Adrenal gland (tissue), 5 donors: ENCODE measurements around the gene TTYH2.

Source experiments
- POLR2A ChIP-seq, 2 donors: fragments of 450-650 bp; IDR thresholded peaks; one replicate each; pipeline ENCODE4 v1.6.1; 2017; ENCODE audit warnings: antibody characterized with exemption in 2 of 2, mild to moderate bottlenecking in 2 of 2, moderate library complexity in 1 of 2
- TF ChIP-seq, protein P1 (sequence below), 6 experiments: fragments of 450-650 bp in 4 of 6; fragments of 200-600 bp in 2 of 6; sonication (generic) in 1 of 6; IDR thresholded peaks; 1 replicate in 5 of 6; 2 replicates in 1 of 6; pipeline versions ENCODE4 v1.5.1 to v1.8.0; 2016 to 2021; ENCODE audit warnings: antibody characterized with exemption in 6 of 6, mild to moderate bottlenecking in 2 of 6, moderate library complexity in 1 of 6
- donor health status: DM: no; HTN: no; CAD: no.

DNA sequence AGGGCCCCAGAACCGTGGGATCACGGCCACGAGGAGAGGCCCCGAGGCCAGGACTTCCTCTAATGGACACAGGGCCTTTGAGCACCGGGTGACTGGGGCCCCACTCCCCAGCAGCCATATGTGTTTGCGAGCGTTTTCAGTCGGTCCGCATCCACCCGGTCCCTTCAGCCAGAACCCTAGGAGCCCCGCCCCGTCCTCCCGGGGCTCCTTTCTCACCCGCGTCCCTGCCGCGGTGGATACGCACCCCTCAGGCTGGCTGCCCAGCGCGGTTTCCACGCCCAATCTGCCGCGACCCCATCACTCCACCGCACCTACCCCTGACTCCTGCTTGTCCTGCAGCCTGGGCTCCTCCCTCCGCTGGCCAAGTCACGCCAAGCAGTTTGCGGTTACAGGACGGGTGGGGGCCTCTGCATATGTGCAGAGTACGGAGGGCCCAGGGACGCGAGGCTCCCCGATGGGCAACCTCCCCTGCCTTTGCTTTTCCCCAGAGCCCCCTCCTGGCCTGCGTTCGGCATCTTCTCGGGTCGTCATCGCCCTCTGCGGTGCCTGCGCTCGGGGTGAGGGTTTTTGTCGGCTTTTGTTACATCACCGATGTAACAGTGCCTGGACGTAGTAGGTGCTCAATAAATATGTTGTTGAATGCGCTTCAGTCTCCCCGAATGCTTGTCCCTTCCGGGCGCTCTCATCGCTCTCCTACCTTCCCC lies 1.0 kb upstream of the TTYH2 start:
- TF ChIP-seq POLR2A (IDR thresholded peaks at IDR 0.05) = no peak
- TF ChIP-seq, protein P1, sequence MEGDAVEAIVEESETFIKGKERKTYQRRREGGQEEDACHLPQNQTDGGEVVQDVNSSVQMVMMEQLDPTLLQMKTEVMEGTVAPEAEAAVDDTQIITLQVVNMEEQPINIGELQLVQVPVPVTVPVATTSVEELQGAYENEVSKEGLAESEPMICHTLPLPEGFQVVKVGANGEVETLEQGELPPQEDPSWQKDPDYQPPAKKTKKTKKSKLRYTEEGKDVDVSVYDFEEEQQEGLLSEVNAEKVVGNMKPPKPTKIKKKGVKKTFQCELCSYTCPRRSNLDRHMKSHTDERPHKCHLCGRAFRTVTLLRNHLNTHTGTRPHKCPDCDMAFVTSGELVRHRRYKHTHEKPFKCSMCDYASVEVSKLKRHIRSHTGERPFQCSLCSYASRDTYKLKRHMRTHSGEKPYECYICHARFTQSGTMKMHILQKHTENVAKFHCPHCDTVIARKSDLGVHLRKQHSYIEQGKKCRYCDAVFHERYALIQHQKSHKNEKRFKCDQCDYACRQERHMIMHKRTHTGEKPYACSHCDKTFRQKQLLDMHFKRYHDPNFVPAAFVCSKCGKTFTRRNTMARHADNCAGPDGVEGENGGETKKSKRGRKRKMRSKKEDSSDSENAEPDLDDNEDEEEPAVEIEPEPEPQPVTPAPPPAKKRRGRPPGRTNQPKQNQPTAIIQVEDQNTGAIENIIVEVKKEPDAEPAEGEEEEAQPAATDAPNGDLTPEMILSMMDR (IDR thresholded peaks at IDR 0.05) = no peak
